Measurements from ENCODE around the gene PTPRB.

- TF ChIP-seq CTCF (IDR thresholded peaks at IDR 0.05) (no peak), POLR2A (IDR thresholded peaks at IDR 0.05) (no peak)
Observed at GRCh38 chr12:70534466-70534865, 102.8 kb downstream of the PTPRB start.

Measured in stomach (tissue), 4 donors.